ENCODE data around the gene SLC16A5. TPM values are rescaled to one million over a fixed set of nuclear protein-coding genes. Genes with fewer than 3 reads are reported as not detected.
A peak's percentile ranks its signal among the peaks of the same experiment; 100 is the strongest.

Gene SLC16A5
- total RNA-seq, 4 donors from 2014 or later: 65.9 to 94.6 (median 79.5) TPM

- H3K27me3 ChIP-seq: no peaks in the 10 kb centered on the region
- H3K36me3 ChIP-seq: no peaks in the 10 kb centered on the region
- WGBS, 2 donors (ENCODE audit: low coverage in 1 of 2): 45 to 56% methylated on average over 6 to 19 of the region's 19 CpGs
- DNase-seq: peak; percentile 75
- peak overlapping the region in 1 of 4 donors; percentile 9 for H3K4me3 ChIP-seq
- intact Hi-C loops (cut with DNase I; ENCODE audit: low total_unique reads) (no loop called here), in situ Hi-C loops (cut with MboI; ENCODE audit: low pct_ligation_motif_present in 1 of 4, low pct_unique_long_range_greater_than_20kb in 1 of 4, low sequenced_read_pairs in 3 of 4) (no loop called here)
- TF ChIP-seq CTCF (IDR thresholded peaks at IDR 0.05) (no peak), POLR2AphosphoS5 (IDR thresholded peaks at IDR 0.05) (peak in 2 of 3 donors; percentile 42 to 55), POLR2A (IDR thresholded peaks at IDR 0.05) (peak; percentile 38), EP300 (IDR thresholded peaks at IDR 0.05; ENCODE audit: low read depth) (no peak)
- H3K4me1 ChIP-seq: peaks cover 49 to 92% (median 75%) of the 10 kb centered on the region in 4 donors
- H3K9me3 ChIP-seq: no peaks in the 10 kb centered on the region
- H3K27ac ChIP-seq: peak overlapping the region; percentile 90 to 97 (median 96)
Measured at GRCh38 chr17:75090871-75091854, 3.4 kb downstream of the SLC16A5 start.

- Histone ChIP-seq H3K36me3 (no peaks in the 10 kb centered on the region), H3K27ac (peak overlapping the region; percentile 90 to 97 (median 96)), H3K9me3 (no peaks in the 10 kb centered on the region), H3K4me1 (peaks cover 49 to 90% (median 76%) of the 10 kb centered on the region in 4 donors), H3K4me3 (peak overlapping the region in 1 of 4 donors; percentile 9), H3K27me3 (no peaks in the 10 kb centered on the region)
- TF ChIP-seq CTCF (IDR thresholded peaks at IDR 0.05): peak in 1 of 5 experiments; percentile 8
- TF ChIP-seq POLR2A (IDR thresholded peaks at IDR 0.05): no peak
- peak in 1 of 3 donors; percentile 51 for TF ChIP-seq POLR2AphosphoS5 (IDR thresholded peaks at IDR 0.05)
- DNase-seq: peak; percentile 78
- intact Hi-C loops (cut with DNase I; ENCODE audit: low total_unique reads) (no loop called here), in situ Hi-C loops (cut with MboI; ENCODE audit: low pct_ligation_motif_present in 1 of 4, low pct_unique_long_range_greater_than_20kb in 1 of 4, low sequenced_read_pairs in 3 of 4) (no loop called here)
- 60 to 83% methylated on average over 1 to 10 of the region's 10 CpGs for WGBS, 2 donors (ENCODE audit: low coverage in 1 of 2)
Measured at GRCh38 chr17:75091855-75092327, 4.1 kb downstream of the SLC16A5 start.

- WGBS, 2 donors (ENCODE audit: low coverage in 1 of 2): 83 to 97% methylated on average over 1 to 13 of the region's 18 CpGs
- DNase-seq: no peak
- H3K4me1 ChIP-seq: peaks cover 37 to 76% (median 61%) of the 10 kb centered on the region in 4 donors
Measured at GRCh38 chr17:75093548-75094158, 5.9 kb downstream of the SLC16A5 start.

More at GRCh38 chr17:75093548-75094158, 5.9 kb downstream of the SLC16A5 start:
- intact Hi-C loops (cut with DNase I; ENCODE audit: low total_unique reads) (no loop called here), in situ Hi-C loops (cut with MboI; ENCODE audit: low pct_ligation_motif_present in 1 of 4, low pct_unique_long_range_greater_than_20kb in 1 of 4, low sequenced_read_pairs in 3 of 4) (no loop called here)
- no peaks in the 10 kb centered on the region for H3K9me3 ChIP-seq
- H3K36me3 ChIP-seq: no peaks in the 10 kb centered on the region
- TF ChIP-seq POLR2AphosphoS5 (IDR thresholded peaks at IDR 0.05): no peak
- no peak for TF ChIP-seq EP300 (IDR thresholded peaks at IDR 0.05; ENCODE audit: low read depth)
- TF ChIP-seq POLR2A (IDR thresholded peaks at IDR 0.05): no peak
- no peak for TF ChIP-seq CTCF (IDR thresholded peaks at IDR 0.05)
- peak overlapping the region; percentile 90 to 97 (median 96) for H3K27ac ChIP-seq
- H3K27me3 ChIP-seq: no peaks in the 10 kb centered on the region
- no peak overlapping the region for H3K4me3 ChIP-seq
